ENCODE measurements around the gene INTS3.
"Not testable (repeated sequence)": the region's sequence is repeated elsewhere in the genome, so short reads cannot be mapped to it uniquely, and the experiment has no call there.

Gene INTS3

GRCh38 chr1:153750026-153750995 lies 22.5 kb downstream of the INTS3 start:
- FAIRE-seq (no peak), DNase-seq (ENCODE audit: insufficient read length, low spot score) (no peak)

- FAIRE-seq, result no peak
- no peak for DNase-seq (ENCODE audit: insufficient read length, low spot score)
Measured at GRCh38 chr1:153752072-153752471, 24.2 kb downstream of the INTS3 start.

- FAIRE-seq (no peak), DNase-seq (ENCODE audit: insufficient read length, low spot score) (no peak)
Measured at GRCh38 chr1:153752571-153753195, 24.8 kb downstream of the INTS3 start.

GRCh38 chr1:153754266-153754665 lies 26.4 kb downstream of the INTS3 start:
- FAIRE-seq, result no peak
- DNase-seq (ENCODE audit: insufficient read length, low spot score), result no peak

- no peak for DNase-seq (ENCODE audit: insufficient read length, low spot score)
- no peak for FAIRE-seq
Measured at GRCh38 chr1:153760440-153760839, 32.6 kb downstream of the INTS3 start.

- no peak for FAIRE-seq
- no peak for DNase-seq (ENCODE audit: insufficient read length, low spot score)
Measured at GRCh38 chr1:153763365-153764225, 35.7 kb downstream of the INTS3 start.

- DNase-seq (ENCODE audit: insufficient read length, low spot score) (no peak), FAIRE-seq (no peak)
Measured at GRCh38 chr1:153764310-153764709, 36.5 kb downstream of the INTS3 start.

- DNase-seq (ENCODE audit: insufficient read length, low spot score); FAIRE-seq: not testable (repeated sequence)
Measured at GRCh38 chr1:153766663-153767062, 38.8 kb downstream of the INTS3 start.

GRCh38 chr1:153767519-153767918 lies 39.7 kb downstream of the INTS3 start:
- no peak for DNase-seq (ENCODE audit: insufficient read length, low spot score)
- no peak for FAIRE-seq

GRCh38 chr1:153768316-153769181 lies 40.7 kb downstream of the INTS3 start:
- FAIRE-seq (no peak), DNase-seq (ENCODE audit: insufficient read length, low spot score) (no peak)

GRCh38 chr1:153769221-153769620 lies 41.4 kb downstream of the INTS3 start:
- no peak for DNase-seq (ENCODE audit: insufficient read length, low spot score)
- FAIRE-seq, result no peak

GRCh38 chr1:153770797-153771196 lies 42.9 kb downstream of the INTS3 start:
- no peak for FAIRE-seq

GRCh38 chr1:153771261-153771660 lies 43.4 kb downstream of the INTS3 start:
- FAIRE-seq, result no peak

More at GRCh38 chr1:153770797-153771196, 42.9 kb downstream of the INTS3 start:
- no peak for DNase-seq (ENCODE audit: insufficient read length, low spot score)

GRCh38 chr1:153771841-153772593 lies 44.2 kb downstream of the INTS3 start:
- FAIRE-seq, result no peak
- no peak for DNase-seq (ENCODE audit: insufficient read length, low spot score)

More at GRCh38 chr1:153771261-153771660, 43.4 kb downstream of the INTS3 start:
- DNase-seq (ENCODE audit: insufficient read length, low spot score), result no peak

GRCh38 chr1:153773096-153773921 lies 45.5 kb downstream of the INTS3 start:
- no peak for FAIRE-seq
- DNase-seq (ENCODE audit: insufficient read length, low spot score), result no peak

- DNase-seq (ENCODE audit: insufficient read length, low spot score) (no peak), FAIRE-seq (no peak)
Measured at GRCh38 chr1:153774026-153774595, 46.3 kb downstream of the INTS3 start.

- DNase-seq (ENCODE audit: insufficient read length, low spot score) (no peak), FAIRE-seq (no peak)
Measured at GRCh38 chr1:153774780-153775457, 47.1 kb downstream of the INTS3 start, which contains the start of gene SLC27A3. TSS of gene SLC27A3 (plus strand) at chr1:153775407. CDS start at chr1:153775498, 91 bp downstream.

Measured in GM19239 (cell line).